ENCODE measurements around the gene SGTA. TPM values are rescaled to one million over a fixed set of nuclear protein-coding genes. Genes with fewer than 3 reads are reported as not detected.

The SGTA gene
- polyA plus RNA-seq, 3 donors: 21.6 to 35.4 (median 22.0) TPM

DNA sequence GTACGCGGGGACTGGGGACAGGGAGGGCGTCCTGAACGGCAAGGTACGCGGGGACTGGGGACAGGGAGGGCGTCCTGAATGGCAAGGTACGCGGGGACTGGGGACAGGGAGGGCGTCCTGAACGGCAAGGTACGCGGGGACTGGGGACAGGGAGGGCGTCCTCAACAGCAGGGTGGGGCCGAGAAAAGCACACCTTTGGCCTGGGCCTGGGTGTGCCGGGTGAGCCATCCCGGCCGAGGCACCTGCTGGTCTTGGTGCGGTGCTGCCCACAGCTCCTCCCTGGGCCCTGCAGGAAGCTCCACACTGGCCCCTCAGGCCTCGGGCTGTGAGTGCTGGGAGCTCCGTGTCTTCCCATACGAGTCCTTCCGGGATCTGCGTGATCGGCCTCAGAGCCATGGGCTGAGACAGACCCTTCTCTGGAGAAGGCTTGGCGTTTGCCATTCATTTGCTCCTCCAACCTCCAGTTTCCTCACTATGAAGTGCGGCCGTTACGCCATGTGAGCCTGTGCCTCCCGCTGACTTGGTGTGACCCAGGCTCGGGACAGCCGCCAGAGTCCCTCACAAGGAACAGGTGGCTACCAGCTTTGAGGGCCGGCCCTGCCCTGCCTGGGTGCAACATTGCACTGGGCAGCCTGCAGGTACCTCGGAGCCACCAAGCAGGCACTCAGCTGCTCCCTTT lies 28.8 kb upstream of the SGTA start:
- no peak overlapping the region for H3K27ac ChIP-seq (ENCODE audit: low read depth in 1 of 2, low read length in 2 of 2)
- no peak overlapping the region for H3K4me3 Mint-ChIP-seq
- DNase-seq: no peak
- H3K36me3 Mint-ChIP-seq: peaks cover 18 to 36% of the 10 kb centered on the region in 2 donors
- no peak overlapping the region for H3K4me3 ChIP-seq (replicated peaks in 1 of 3; ENCODE audit: low read depth in 2 of 3, low read length in 3 of 3)
- H3K27me3 Mint-ChIP-seq (ENCODE audit: low read depth in 3 of 3): peaks cover 0 to 2% (median 0%) of the 10 kb centered on the region in 3 donors
- no peak overlapping the region for H3K4me2 ChIP-seq (replicated peaks; ENCODE audit: extremely low read depth, low read length, poor library complexity, severe bottlenecking)
- H3K36me3 ChIP-seq (replicated peaks in 1 of 2; ENCODE audit: control insufficient read depth in 1 of 2, insufficient read depth in 2 of 2, low read length in 2 of 2): peaks cover 18 to 19% of the 10 kb centered on the region in 2 donors
- no peaks in the 10 kb centered on the region for H4K20me1 ChIP-seq (ENCODE audit: insufficient read depth, low read length)
- WGBS (ENCODE audit: insufficient coverage): 92% methylated on average over 26 of the region's 34 CpGs
- no peaks in the 10 kb centered on the region for H3K4me1 Mint-ChIP-seq
- intact Hi-C loops (cut with micrococcal nuclease): loop anchor here in 1 of 2 donors (5.0 kb wide), 1 partner anchor 55 kb away; the partner anchor contains the start of gene ZNF556
- TF ChIP-seq, protein P1, sequence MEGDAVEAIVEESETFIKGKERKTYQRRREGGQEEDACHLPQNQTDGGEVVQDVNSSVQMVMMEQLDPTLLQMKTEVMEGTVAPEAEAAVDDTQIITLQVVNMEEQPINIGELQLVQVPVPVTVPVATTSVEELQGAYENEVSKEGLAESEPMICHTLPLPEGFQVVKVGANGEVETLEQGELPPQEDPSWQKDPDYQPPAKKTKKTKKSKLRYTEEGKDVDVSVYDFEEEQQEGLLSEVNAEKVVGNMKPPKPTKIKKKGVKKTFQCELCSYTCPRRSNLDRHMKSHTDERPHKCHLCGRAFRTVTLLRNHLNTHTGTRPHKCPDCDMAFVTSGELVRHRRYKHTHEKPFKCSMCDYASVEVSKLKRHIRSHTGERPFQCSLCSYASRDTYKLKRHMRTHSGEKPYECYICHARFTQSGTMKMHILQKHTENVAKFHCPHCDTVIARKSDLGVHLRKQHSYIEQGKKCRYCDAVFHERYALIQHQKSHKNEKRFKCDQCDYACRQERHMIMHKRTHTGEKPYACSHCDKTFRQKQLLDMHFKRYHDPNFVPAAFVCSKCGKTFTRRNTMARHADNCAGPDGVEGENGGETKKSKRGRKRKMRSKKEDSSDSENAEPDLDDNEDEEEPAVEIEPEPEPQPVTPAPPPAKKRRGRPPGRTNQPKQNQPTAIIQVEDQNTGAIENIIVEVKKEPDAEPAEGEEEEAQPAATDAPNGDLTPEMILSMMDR (IDR thresholded peaks at IDR 0.05): no peak
- peaks cover 0 to 2% (median 0%) of the 10 kb centered on the region in 7 donors for H3K9me3 Mint-ChIP-seq
- no peaks in the 10 kb centered on the region for H3K27me3 ChIP-seq (ENCODE audit: control insufficient read depth in 2 of 2, insufficient read depth in 2 of 2, low read length in 2 of 2)
- no peaks in the 10 kb centered on the region for H3K9me3 ChIP-seq (replicated peaks in 1 of 2; ENCODE audit: control insufficient read depth in 1 of 2, insufficient read depth in 1 of 2, low read length in 2 of 2)
- H3K79me2 ChIP-seq (ENCODE audit: insufficient read depth, low read length): no peaks in the 10 kb centered on the region
- no peaks in the 10 kb centered on the region for H3K4me1 ChIP-seq (ENCODE audit: control insufficient read depth in 1 of 2, insufficient read depth in 2 of 2, low read length in 2 of 2)
- H3K9ac ChIP-seq (ENCODE audit: insufficient read depth, low read length, poor library complexity, severe bottlenecking): no peak overlapping the region
- no peak overlapping the region for H3K27ac Mint-ChIP-seq
- no peak overlapping the region for H2AFZ ChIP-seq (ENCODE audit: insufficient read depth, low read depth, low read length, poor library complexity, severe bottlenecking)

DNA sequence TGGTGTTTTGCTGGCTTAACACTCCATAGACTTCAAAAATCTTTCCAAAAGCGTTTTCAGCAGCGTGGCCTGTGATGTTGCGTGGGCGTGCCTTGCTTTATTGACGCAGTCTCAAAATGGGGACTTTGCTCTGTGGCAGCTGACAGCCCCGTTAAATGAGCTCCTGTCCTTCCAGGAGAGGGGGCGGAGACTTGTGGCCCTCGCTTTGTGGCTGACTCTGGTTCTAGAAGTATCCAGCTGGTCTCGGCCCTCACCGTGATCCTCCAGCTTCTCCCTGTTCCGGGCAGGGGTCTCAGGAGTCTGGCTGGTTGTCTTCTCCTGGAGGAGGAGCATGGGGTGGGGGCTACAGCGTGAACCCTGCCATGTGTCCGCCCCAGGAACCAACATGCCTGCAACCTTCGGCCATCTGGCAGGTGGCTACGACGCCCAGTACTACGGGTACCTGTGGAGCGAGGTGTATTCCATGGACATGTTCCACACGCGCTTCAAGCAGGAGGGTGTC lies 28.2 kb upstream of the SGTA start:
- Mint-ChIP-seq H3K4me1 (no peaks in the 10 kb centered on the region), H3K4me3 (no peak overlapping the region), H3K27ac (no peak overlapping the region), H3K27me3 (ENCODE audit: low read depth in 3 of 3) (peaks cover 0 to 2% (median 0%) of the 10 kb centered on the region in 3 donors), H3K9me3 (peaks cover 0 to 2% (median 0%) of the 10 kb centered on the region in 7 donors), H3K36me3 (peaks cover 21 to 41% of the 10 kb centered on the region in 2 donors)
- intact Hi-C loops (cut with micrococcal nuclease): loop anchor here in 1 of 2 donors (5.0 kb wide), 1 partner anchor 56 kb away; the partner anchor contains the start of gene ZNF556
- DNase-seq: no peak
- H3K9ac ChIP-seq (ENCODE audit: insufficient read depth, low read length, poor library complexity, severe bottlenecking): no peak overlapping the region
- peaks cover 24% of the 10 kb centered on the region in 2 donors for H3K36me3 ChIP-seq (replicated peaks in 1 of 2; ENCODE audit: control insufficient read depth in 1 of 2, insufficient read depth in 2 of 2, low read length in 2 of 2)
- TF ChIP-seq, protein P1 (IDR thresholded peaks at IDR 0.05): no peak
- no peak overlapping the region for H3K27ac ChIP-seq (ENCODE audit: low read depth in 1 of 2, low read length in 2 of 2)
- H3K4me2 ChIP-seq (replicated peaks; ENCODE audit: extremely low read depth, low read length, poor library complexity, severe bottlenecking): no peak overlapping the region
- no peaks in the 10 kb centered on the region for H3K4me1 ChIP-seq (ENCODE audit: control insufficient read depth in 1 of 2, insufficient read depth in 2 of 2, low read length in 2 of 2)
- no peaks in the 10 kb centered on the region for H3K9me3 ChIP-seq (replicated peaks in 1 of 2; ENCODE audit: control insufficient read depth in 1 of 2, insufficient read depth in 1 of 2, low read length in 2 of 2)
- no peaks in the 10 kb centered on the region for H4K20me1 ChIP-seq (ENCODE audit: insufficient read depth, low read length)
- no peak overlapping the region for H3K4me3 ChIP-seq (replicated peaks in 1 of 3; ENCODE audit: low read depth in 2 of 3, low read length in 3 of 3)
- 98% methylated on average over 20 of the region's 20 CpGs for WGBS (ENCODE audit: insufficient coverage)
- H3K79me2 ChIP-seq (ENCODE audit: insufficient read depth, low read length): no peaks in the 10 kb centered on the region
- H3K27me3 ChIP-seq (ENCODE audit: control insufficient read depth in 2 of 2, insufficient read depth in 2 of 2, low read length in 2 of 2): no peaks in the 10 kb centered on the region
- H2AFZ ChIP-seq (ENCODE audit: insufficient read depth, low read depth, low read length, poor library complexity, severe bottlenecking): no peak overlapping the region
